Retinal pigment epithelial cell (primary cell): ENCODE measurements around the gene CLIP2.

Experiments
- DNase-seq: peaks from one replicate; pipeline ENCODE4 v3.0.0-alpha.2; 2010; ENCODE audit warnings: low read depth
- H3K4me3 ChIP-seq: 2 replicates; pipeline ENCODE4 v1.5.1; 2011; ENCODE audit warnings: mild to moderate bottlenecking, low read length, control low read depth, moderate library complexity
- CTCF ChIP-seq: conservative IDR thresholded peaks from 2 replicates; pipeline ENCODE4 v1.5.1; 2011; ENCODE audit warnings: low read depth, low read length, control low read depth, inconsistent platforms

The CLIP2 gene

DNA sequence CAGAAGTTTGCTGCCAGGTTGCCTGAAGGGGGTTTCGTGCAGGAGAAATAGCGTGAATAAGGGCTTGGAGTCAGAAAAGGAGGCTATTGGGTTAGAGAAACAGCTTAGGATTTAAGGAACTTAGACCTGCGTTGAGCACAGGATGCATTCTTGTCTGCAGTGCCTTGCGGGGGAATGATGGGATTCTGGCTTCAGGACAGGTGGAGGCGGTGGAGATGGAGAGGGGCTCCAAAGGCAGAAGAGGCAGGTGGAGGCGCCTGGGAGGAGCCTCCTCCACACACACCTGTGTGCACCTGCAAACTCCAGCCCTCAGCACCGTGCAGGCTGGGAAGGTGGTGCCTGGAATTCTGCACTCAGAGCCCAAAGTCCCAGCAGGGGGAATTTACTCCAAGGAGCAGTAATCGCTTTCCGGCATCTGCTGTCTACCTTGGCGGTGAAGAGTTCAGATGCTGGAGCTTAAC, 1.8 kb downstream of the CLIP2 start:
- TF ChIP-seq CTCF = no peak
- DNase-seq = no peak
- H3K4me3 ChIP-seq = peak overlapping the region; percentile 80

DNA sequence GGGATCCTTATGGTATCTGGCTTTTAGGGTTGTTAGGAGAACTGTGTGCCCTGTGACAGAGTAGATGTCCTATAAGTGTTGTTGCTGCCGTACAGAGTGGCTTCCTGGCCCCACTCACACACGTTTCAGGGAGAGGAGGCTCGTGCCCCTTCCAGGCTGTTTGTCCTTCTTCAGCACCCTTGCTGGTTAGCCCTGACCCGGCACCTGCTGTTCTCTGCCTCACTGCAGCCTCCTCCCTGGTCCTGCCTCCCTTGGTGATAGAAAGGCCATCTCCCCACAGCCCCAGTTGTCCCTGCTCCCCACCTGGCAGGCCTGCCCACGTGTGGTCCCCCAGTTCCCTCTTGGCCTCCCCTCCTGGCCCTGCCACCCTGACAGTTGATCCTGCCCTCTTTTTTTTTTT, 2.3 kb downstream of the CLIP2 start:
- TF ChIP-seq CTCF = no peak
- H3K4me3 ChIP-seq = no peak overlapping the region
- no peak for DNase-seq

- TF ChIP-seq CTCF = no peak
- DNase-seq = no peak
- H3K4me3 ChIP-seq = no peak overlapping the region
Observed at GRCh38 chr7:74292757-74293576, 3.8 kb downstream of the CLIP2 start.

- no peak for DNase-seq
- TF ChIP-seq CTCF = no peak
- no peak overlapping the region for H3K4me3 ChIP-seq
Observed at GRCh38 chr7:74293577-74293908, 4.3 kb downstream of the CLIP2 start.

DNA sequence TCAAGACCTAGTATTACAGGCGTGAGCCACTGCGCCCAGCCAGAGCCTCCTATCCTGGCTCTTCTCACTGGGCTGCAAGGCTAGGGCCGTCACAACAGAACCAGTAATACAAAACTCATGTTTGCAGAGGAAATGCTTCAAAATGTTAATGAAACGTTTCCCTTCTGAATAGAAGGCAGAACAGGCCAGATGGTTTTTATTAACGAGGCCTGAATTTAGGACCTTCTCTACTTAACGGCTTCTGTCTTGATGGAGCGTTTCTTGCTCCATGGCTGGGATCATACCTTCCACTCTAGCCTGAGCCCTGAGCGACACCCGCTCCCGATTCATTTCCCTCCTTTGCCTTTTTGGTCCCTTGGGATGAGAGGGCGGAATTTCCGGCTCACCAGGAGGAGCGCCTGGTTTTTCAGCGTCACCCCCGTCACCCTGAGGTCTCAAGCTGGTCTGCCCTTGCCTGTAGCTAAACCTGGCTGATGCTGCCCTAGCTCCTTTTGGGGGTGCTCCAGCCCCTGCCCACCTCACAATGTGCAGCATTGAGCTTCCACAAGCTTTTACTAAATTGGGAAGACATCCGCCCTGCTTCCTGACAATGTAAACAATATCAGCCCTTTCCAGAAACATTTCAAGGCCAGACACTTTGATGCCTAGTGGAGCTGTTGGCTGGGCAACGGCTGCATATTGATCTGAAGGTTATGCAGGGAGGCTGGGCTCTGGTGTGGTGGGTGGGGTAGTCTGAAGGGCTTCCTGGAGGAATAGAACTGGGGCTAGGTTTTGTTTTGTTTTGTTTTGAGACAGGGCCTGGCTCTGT, 5.2 kb downstream of the CLIP2 start:
- no peak for DNase-seq
- TF ChIP-seq CTCF = no peak
- no peak overlapping the region for H3K4me3 ChIP-seq

DNA sequence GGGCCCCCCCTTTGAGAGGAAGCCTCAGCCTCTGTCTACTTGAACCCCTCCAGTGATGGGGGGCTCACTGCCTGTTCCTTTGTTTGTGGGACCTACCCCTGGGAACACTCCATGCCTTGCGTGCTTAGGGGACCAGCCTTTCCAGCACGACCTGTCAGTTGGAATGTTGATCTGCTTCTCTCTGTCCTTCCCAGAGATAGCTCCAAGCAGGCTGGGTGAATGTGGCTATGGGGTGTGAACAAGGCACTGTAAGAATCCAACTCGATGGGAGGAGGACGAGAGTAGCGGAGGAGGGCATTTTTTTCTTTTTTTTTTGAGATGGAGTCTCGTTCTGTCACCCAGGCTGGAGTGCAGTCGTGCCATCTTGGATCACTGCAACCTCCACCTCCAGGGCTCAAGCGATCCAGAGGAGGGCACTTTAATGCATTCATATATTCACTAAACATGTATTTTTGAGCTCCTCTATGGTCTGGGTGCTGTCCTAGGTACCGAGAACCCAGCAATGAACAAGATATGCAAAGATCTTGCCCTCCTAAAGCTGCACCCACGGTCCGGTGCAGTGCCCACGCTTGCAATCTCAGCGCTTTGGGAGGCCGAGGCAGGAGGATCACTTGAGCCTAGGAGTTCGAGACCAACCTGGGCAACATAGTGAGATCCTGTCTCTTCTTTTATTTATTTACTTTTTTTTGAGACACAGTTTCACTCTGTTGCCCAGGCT, 8.5 kb downstream of the CLIP2 start:
- TF ChIP-seq CTCF = no peak
- no peak overlapping the region for H3K4me3 ChIP-seq
- DNase-seq = no peak
